Caco-2 (cell line): ENCODE measurements around the gene RORC. TPM values are rescaled to one million over a fixed set of nuclear protein-coding genes. Genes with fewer than 3 reads are reported as not detected.
"Not testable (repeated sequence)": the region's sequence is repeated elsewhere in the genome, so short reads cannot be mapped to it uniquely, and the experiment has no call there.

Experiments used
- BruUV-seq: library from RNA; stranded (reverse); fragments of 400-500 nt; replicated peaks from 2 replicates; lab custom pipeline; 2021; lab: Mats Ljungman, UMichigan
- CTCF ChIA-PET: fragments of 300-600 bp; sonication (Branson Sonifier 250); formaldehyde crosslinking; loops from one replicate; lab custom pipeline; 2022; ENCODE audit warnings: antibody characterized with exemption; lab: Charles Lee
- POLR2A ChIA-PET: fragments of 300-600 bp; sonication (Branson Sonifier 250); formaldehyde crosslinking; loops from one replicate; lab custom pipeline; 2022; ENCODE audit warnings: antibody characterized with exemption; lab: Charles Lee
- DNase-seq, 2 experiments: peaks; one replicate each; pipeline versions ENCODE4 v3.0.0 to v3.0.0-alpha.2; 2020 to 2022
- H3K27me3 ChIP-seq: replicated peaks from 2 replicates; pipeline ENCODE4 v1.6.0; 2011; ENCODE audit warnings: low read length; ENCODE audit not compliant: control insufficient read depth, insufficient read depth
- H3K36me3 ChIP-seq: 2 replicates; pipeline ENCODE4 v1.5.1; 2011; ENCODE audit warnings: low read length; ENCODE audit not compliant: control insufficient read depth, insufficient read depth
- H3K4me1 ChIP-seq: fragments of 250-450 bp; sonication (Bioruptor Pico); 2 replicates; pipeline ENCODE4 v1.5.1; 2020; ENCODE audit warnings: mild to moderate bottlenecking
- H3K4me3 ChIP-seq: 2 replicates; pipeline ENCODE4 v1.5.1; 2011; ENCODE audit warnings: low read depth, mild to moderate bottlenecking, control low read depth, low read length
- H3K9me3 ChIP-seq: fragments of 250-450 bp; sonication (Bioruptor Pico); 2 replicates; pipeline ENCODE4 v1.5.1; 2020; ENCODE audit warnings: mild to moderate bottlenecking, moderate library complexity
- H3K27ac Mint-ChIP-seq: one replicate; pipeline ENCODE4 v1.8.0; 2022; ENCODE audit warnings: mixed read lengths; ENCODE audit not compliant: unreplicated experiment
- H3K27me3 Mint-ChIP-seq: one replicate; pipeline ENCODE4 v1.8.0; 2022; ENCODE audit warnings: mixed read lengths; ENCODE audit not compliant: insufficient read depth, unreplicated experiment
- H3K36me3 Mint-ChIP-seq: one replicate; pipeline ENCODE4 v1.8.0; 2022; ENCODE audit warnings: mild to moderate bottlenecking, mixed read lengths; ENCODE audit not compliant: insufficient read depth, unreplicated experiment
- H3K4me1 Mint-ChIP-seq: one replicate; pipeline ENCODE4 v1.8.0; 2022; ENCODE audit warnings: low read depth, mixed read lengths; ENCODE audit not compliant: unreplicated experiment
- H3K4me3 Mint-ChIP-seq: one replicate; pipeline ENCODE4 v1.8.0; 2022; ENCODE audit warnings: mild to moderate bottlenecking, moderate library complexity, mixed read lengths; ENCODE audit not compliant: unreplicated experiment
- H3K9me3 Mint-ChIP-seq: one replicate; pipeline ENCODE4 v1.8.0; 2022; ENCODE audit warnings: mixed read lengths; ENCODE audit not compliant: unreplicated experiment
- intact Hi-C: fragments of 100-400 bp; cut with micrococcal nuclease; formaldehyde crosslinking; loops from one replicate; pipeline ENCODE4 v1.10.0; 2022; ENCODE audit not compliant: unreplicated experiment
- total RNA-seq: library from RNA; stranded (reverse); gene quantifications from 2 replicates; pipeline ENCODE4 v1.2.3, GENCODE V29; 2022
- TF ChIP-seq, protein P1 (sequence below), 2 experiments: fragments of 200-600 bp in 1 of 2; IDR thresholded peaks; 1 replicate in 1 of 2; 2 replicates in 1 of 2; pipeline versions ENCODE4 v1.5.1 to v1.8.0; 2011 to 2022; ENCODE audit warnings: antibody characterized with exemption in 1 of 2, control low read depth in 1 of 2, inconsistent platforms in 1 of 2, low read depth in 1 of 2, low read length in 1 of 2, mild to moderate bottlenecking in 1 of 2, moderate library complexity in 1 of 2; ENCODE audit not compliant: insufficient read depth in 1 of 2, severe bottlenecking in 1 of 2, unreplicated experiment in 1 of 2

The RORC gene
- total RNA-seq, 1 experiment from 2014 or later: not detected

DNA sequence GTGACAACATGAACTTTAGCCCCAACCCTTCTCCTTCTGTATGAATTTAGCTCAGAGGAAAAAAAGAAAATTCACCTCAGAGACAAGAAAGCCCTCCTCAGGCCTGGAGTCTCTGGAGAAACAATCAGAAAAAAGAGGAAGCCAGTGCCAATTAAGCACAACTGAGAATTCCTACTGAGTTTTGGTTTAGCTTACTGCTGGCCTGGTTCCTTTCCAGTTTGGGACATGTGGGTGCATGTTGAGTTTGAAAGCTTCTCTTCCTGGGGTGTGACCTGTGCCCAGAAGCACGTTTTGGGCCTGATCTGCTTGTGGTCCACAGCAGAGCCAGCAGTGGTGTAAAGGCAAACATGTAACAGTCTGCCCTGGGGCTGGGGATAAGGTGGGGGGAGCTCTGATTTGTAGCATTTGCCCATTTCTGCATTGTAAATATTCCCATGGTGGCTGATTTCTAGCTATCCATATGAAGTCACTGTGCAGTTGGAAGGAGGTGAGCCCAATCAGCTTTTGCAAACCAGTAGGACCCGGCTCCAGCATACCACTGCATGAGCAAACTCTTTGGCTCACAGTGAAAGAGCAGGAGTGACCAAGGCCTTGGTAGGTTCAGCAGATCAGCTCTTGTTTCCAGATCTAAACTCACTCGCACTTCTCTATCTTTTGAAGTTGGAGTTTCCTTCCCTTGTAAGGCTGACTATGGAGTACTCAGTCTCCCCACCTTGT, 26.6 kb upstream of the RORC start:
- H3K9me3 Mint-ChIP-seq: no peaks in the 10 kb centered on the region
- no peaks in the 10 kb centered on the region for H3K36me3 Mint-ChIP-seq
- ChIA-PET POLR2A (no interaction called here), CTCF (interaction anchor here (0.7 to 1.3 kb wide), 3 partner anchors 21 to 51 kb away, joined by 3 to 5 read pairs (median 3); partner anchors contain the start of gene THEM4)
- intact Hi-C loops: no loop called here
- no peak for DNase-seq
- H3K9me3 ChIP-seq: no peaks in the 10 kb centered on the region
- no peaks in the 10 kb centered on the region for H3K36me3 ChIP-seq
- TF ChIP-seq, protein P1, sequence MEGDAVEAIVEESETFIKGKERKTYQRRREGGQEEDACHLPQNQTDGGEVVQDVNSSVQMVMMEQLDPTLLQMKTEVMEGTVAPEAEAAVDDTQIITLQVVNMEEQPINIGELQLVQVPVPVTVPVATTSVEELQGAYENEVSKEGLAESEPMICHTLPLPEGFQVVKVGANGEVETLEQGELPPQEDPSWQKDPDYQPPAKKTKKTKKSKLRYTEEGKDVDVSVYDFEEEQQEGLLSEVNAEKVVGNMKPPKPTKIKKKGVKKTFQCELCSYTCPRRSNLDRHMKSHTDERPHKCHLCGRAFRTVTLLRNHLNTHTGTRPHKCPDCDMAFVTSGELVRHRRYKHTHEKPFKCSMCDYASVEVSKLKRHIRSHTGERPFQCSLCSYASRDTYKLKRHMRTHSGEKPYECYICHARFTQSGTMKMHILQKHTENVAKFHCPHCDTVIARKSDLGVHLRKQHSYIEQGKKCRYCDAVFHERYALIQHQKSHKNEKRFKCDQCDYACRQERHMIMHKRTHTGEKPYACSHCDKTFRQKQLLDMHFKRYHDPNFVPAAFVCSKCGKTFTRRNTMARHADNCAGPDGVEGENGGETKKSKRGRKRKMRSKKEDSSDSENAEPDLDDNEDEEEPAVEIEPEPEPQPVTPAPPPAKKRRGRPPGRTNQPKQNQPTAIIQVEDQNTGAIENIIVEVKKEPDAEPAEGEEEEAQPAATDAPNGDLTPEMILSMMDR (IDR thresholded peaks at IDR 0.05; ENCODE audit: insufficient read depth in 1 of 2, low read depth in 1 of 2, low read length in 1 of 2, severe bottlenecking in 1 of 2, unreplicated experiment in 1 of 2): no peak
- H3K4me3 Mint-ChIP-seq: no peak overlapping the region
- no TSS peak for BruUV-seq
- H3K4me3 ChIP-seq: no peak overlapping the region
- no peaks in the 10 kb centered on the region for H3K4me1 Mint-ChIP-seq
- H3K27me3 Mint-ChIP-seq: no peaks in the 10 kb centered on the region
- H3K4me1 ChIP-seq: no peaks in the 10 kb centered on the region
- H3K27me3 ChIP-seq: no peaks in the 10 kb centered on the region
- H3K27ac Mint-ChIP-seq: no peak overlapping the region

DNA sequence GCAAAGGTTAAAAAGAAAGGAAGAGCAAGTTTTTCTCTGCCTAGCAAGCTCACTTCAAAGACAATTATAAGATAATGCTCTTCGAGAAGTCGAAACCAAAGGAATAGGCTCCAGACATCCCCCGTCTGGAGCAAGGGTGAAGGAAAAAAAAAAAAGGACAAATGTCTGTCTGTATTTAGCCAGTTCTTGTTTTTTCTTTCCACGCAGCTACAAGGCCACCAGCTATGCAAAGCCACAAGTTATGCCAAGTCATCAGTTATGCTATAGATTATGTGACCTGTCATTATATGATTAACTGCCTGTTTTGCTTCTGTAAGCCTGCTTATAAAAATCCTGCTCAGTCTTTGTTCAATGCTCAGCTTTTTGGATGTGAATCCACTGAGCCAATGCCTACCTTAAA, 24.3 kb upstream of the RORC start:
- CTCF ChIA-PET: no interaction called here
- no peaks in the 10 kb centered on the region for H3K4me1 ChIP-seq
- H3K4me3 Mint-ChIP-seq: no peak overlapping the region

DNA sequence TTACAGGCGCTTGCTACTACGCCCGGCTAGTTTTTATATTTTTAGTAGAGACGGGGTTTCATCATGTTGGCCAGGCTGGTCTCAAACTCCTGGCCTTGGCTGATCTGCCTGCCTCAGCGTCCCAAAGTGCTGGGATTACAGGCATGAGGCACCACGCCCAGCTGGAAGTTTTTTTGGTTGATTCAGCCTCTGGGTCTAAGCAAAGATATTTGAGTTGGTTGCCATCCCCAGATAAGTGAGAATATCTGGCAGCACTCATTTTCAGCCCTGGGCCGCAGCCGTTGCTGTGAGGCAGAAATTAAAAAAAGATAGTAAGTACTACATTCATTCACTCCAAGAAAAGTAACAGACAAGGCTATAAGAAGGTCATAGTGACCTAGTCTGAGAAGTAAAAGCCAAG, 23.9 kb upstream of the RORC start:
- H3K4me3 ChIP-seq, DNase-seq, H3K4me1 ChIP-seq, BruUV-seq, H3K36me3 Mint-ChIP-seq, CTCF ChIA-PET, intact Hi-C loops, POLR2A ChIA-PET, H3K9me3 Mint-ChIP-seq, H3K4me3 Mint-ChIP-seq, H3K4me1 Mint-ChIP-seq, H3K36me3 ChIP-seq, H3K9me3 ChIP-seq, H3K27me3 Mint-ChIP-seq, H3K27me3 ChIP-seq, H3K27ac Mint-ChIP-seq: not testable (repeated sequence)

More for the DNA sequence above, 24.3 kb upstream of the RORC start:
- Mint-ChIP-seq H3K9me3 (no peaks in the 10 kb centered on the region), H3K27me3 (no peaks in the 10 kb centered on the region), H3K27ac (no peak overlapping the region), H3K36me3 (no peaks in the 10 kb centered on the region), H3K4me1 (no peaks in the 10 kb centered on the region)
- POLR2A ChIA-PET: interaction anchor here (0.7 kb wide), 1 partner anchor 22 kb away, joined by 4 read pairs; no protein-coding TSS in a partner anchor
- H3K36me3 ChIP-seq: no peaks in the 10 kb centered on the region
- H3K4me3 ChIP-seq: no peak overlapping the region
- TF ChIP-seq, protein P1 (IDR thresholded peaks at IDR 0.05; ENCODE audit: insufficient read depth in 1 of 2, low read depth in 1 of 2, low read length in 1 of 2, severe bottlenecking in 1 of 2, unreplicated experiment in 1 of 2): no peak
- H3K27me3 ChIP-seq: no peaks in the 10 kb centered on the region
- BruUV-seq: no TSS peak
- no peak for DNase-seq
- intact Hi-C loops: no loop called here
- H3K9me3 ChIP-seq: no peaks in the 10 kb centered on the region
